Body of pancreas (tissue), 4 donors: ENCODE results near the gene ULK4.

Experiments used
- POLR2A ChIP-seq, 3 donors: fragments of 450-650 bp; IDR thresholded peaks; one replicate each; pipeline ENCODE4 v1.6.1; 2016; ENCODE audit warnings: antibody characterized with exemption in 3 of 3, mild to moderate bottlenecking in 2 of 3
- TF ChIP-seq, protein P1 (sequence below), 7 experiments: fragments of 450-650 bp in 4 of 7; fragments of 200-600 bp in 3 of 7; sonication (generic) in 3 of 7; IDR thresholded peaks; one replicate each; pipeline ENCODE4 v1.5.1; 2016 to 2019; ENCODE audit warnings: antibody characterized with exemption in 7 of 7

DNA sequence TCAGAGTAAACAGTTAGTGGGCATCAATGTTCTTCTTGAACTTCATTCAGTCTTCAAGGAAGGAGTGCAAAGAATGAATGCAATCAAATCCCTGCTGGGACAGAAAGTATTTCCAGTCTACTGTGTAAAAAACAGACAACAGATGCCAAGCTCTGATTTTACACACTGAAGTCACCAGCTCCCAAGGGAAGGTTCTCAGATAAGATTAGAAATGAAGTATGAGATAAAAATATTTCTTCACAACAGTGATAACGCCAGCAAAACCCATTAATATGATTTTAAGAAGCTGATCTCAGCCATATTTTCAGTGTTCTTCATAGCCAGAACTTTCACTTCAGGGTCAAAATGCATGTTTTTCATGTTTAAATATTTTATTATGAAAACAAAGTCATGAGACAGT lies 497.0 kb downstream of the ULK4 start:
- TF ChIP-seq, protein P1, sequence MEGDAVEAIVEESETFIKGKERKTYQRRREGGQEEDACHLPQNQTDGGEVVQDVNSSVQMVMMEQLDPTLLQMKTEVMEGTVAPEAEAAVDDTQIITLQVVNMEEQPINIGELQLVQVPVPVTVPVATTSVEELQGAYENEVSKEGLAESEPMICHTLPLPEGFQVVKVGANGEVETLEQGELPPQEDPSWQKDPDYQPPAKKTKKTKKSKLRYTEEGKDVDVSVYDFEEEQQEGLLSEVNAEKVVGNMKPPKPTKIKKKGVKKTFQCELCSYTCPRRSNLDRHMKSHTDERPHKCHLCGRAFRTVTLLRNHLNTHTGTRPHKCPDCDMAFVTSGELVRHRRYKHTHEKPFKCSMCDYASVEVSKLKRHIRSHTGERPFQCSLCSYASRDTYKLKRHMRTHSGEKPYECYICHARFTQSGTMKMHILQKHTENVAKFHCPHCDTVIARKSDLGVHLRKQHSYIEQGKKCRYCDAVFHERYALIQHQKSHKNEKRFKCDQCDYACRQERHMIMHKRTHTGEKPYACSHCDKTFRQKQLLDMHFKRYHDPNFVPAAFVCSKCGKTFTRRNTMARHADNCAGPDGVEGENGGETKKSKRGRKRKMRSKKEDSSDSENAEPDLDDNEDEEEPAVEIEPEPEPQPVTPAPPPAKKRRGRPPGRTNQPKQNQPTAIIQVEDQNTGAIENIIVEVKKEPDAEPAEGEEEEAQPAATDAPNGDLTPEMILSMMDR (IDR thresholded peaks at IDR 0.05), result no peak
- no peak for TF ChIP-seq POLR2A (IDR thresholded peaks at IDR 0.05)
